ENCODE results near the gene AKAP1.

AKAP1 gene

DNA sequence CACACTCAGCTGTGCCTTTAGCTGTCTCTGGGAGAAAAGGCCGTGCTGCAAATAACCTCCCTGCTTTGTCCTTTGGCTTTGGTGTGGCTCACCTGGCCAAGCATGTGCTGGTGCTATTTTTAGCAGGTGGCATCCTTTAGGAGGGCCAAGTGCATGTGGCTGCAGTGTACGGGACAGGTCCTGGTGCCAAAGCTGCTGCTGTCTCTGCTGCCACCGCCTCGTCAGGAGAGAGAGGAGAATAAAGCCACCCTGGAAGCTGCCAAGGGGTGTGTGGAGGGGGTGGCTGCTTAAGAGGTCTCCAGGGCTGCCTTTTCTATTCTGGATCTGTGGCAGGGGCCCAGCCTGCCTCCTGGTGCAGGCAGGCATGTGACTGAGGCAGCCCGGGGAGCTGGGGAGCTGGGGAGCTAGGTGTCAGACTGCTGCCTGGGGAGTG, 6.2 kb downstream of the AKAP1 start:
- ChIA-PET POLR2A (ENCODE audit: low non-redundant PET) (no interaction called here), CTCF (interaction anchor here (0.7 kb wide), 1 partner anchor 131 kb away, joined by 3 read pairs; the partner anchor contains the start of gene COIL)
- DNase-seq (ENCODE audit: low spot score) = no peak
- peak overlapping the region; percentile 38 for H3K27ac ChIP-seq
- TF ChIP-seq, protein P1, sequence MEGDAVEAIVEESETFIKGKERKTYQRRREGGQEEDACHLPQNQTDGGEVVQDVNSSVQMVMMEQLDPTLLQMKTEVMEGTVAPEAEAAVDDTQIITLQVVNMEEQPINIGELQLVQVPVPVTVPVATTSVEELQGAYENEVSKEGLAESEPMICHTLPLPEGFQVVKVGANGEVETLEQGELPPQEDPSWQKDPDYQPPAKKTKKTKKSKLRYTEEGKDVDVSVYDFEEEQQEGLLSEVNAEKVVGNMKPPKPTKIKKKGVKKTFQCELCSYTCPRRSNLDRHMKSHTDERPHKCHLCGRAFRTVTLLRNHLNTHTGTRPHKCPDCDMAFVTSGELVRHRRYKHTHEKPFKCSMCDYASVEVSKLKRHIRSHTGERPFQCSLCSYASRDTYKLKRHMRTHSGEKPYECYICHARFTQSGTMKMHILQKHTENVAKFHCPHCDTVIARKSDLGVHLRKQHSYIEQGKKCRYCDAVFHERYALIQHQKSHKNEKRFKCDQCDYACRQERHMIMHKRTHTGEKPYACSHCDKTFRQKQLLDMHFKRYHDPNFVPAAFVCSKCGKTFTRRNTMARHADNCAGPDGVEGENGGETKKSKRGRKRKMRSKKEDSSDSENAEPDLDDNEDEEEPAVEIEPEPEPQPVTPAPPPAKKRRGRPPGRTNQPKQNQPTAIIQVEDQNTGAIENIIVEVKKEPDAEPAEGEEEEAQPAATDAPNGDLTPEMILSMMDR (conservative IDR thresholded peaks at IDR 0.05; ENCODE audit: low read depth) = no peak

DNA sequence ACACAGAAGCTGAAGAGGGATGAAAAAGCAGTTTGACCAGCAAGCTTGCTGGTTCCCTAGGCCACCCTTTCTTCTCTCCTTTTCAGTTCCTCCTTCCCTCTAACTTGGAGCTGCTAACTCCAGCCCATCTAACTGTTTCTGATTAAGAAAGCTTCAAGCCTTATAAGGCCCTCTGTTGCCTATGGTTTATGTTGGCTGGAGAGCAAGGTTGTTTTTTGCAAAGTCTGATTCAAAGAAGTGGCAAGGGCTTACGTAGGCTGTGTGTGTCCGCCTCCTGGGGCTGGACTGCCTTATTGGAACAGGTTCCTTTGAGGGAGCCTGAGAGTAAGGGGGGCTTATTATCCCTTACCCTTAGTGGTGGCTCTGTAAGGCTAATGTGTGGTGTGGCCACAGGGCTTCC, 7.1 kb downstream of the AKAP1 start:
- H3K27ac ChIP-seq = no peak overlapping the region
- CTCF ChIA-PET = interaction anchor here (0.6 to 0.7 kb wide), 2 partner anchors 691 to 753 kb away, joined by 3 read pairs; no protein-coding TSS in a partner anchor
- no peak for DNase-seq (ENCODE audit: low spot score)
- TF ChIP-seq, protein P1 (conservative IDR thresholded peaks at IDR 0.05; ENCODE audit: low read depth) = no peak
- POLR2A ChIA-PET (ENCODE audit: low non-redundant PET) = no interaction called here

DNA sequence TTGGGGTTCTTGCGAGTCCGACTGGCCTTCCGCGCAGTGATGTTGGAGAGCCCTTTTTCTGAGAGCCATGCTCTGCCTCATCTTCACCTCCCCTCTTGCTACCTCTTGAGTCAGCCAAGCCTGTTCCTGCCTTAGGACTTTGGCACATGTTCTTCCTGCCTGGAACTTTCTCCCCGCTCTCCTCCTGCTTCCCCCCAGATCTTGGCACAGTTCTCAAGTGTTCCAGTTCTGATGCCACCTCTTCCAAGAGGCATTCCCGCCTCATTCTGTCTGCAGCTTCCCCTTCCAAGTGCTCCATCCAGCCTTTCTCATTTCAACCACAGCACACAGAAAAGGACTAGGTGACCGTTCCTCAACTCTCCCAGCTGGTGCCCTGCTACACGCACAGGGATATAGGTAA, 7.7 kb downstream of the AKAP1 start:
- CTCF ChIA-PET = no interaction called here

DNA sequence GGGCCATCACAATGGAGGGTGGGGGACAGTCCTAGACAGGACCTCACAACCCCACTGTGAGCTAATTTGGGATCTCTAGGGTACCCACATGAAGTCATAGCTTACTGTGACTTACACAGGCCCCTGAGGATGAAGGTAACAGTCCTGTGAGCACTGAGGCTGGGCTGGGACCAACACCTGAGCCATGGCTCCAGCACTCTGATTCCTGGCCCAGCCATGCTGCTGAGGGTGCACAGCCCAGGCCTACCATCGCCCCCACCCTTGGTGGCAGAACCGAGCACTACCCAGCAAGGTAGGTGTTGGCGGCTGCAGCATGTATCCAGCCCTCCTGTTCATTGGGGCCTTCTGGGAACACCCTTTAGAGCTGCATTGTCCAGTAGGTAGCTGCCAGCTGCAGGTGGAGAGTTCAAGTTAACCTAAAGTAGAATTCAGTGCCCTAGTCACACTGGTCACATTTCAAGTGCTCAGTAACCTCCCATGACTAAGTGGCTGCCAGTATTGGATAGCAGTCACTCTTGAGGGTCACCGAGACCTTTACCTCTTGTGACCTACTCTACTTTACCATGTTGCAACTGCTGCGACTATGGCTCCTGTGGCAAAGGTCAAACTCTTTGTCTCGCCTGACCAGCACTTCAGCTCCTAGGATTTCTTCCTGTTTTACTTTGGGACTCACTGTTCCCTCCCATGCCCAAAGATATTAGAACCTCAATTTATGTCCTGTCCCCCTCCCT, 11.6 kb downstream of the AKAP1 start:
- CTCF ChIA-PET = no interaction called here
- H3K27ac ChIP-seq = no peak overlapping the region; the same call in 1 of the 2 replicates
- POLR2A ChIA-PET (ENCODE audit: low non-redundant PET) = interaction anchor here (0.6 kb wide), 1 partner anchor 11 kb away, joined by 3 read pairs; no protein-coding TSS in a partner anchor
- DNase-seq (ENCODE audit: low spot score) = no peak
- TF ChIP-seq, protein P1 (conservative IDR thresholded peaks at IDR 0.05; ENCODE audit: low read depth) = no peak

More for the DNA sequence above, 7.7 kb downstream of the AKAP1 start:
- DNase-seq (ENCODE audit: low spot score) = no peak
- no peak overlapping the region for H3K27ac ChIP-seq
- POLR2A ChIA-PET (ENCODE audit: low non-redundant PET) = no interaction called here
- TF ChIP-seq, protein P1 (conservative IDR thresholded peaks at IDR 0.05; ENCODE audit: low read depth) = no peak

DNA sequence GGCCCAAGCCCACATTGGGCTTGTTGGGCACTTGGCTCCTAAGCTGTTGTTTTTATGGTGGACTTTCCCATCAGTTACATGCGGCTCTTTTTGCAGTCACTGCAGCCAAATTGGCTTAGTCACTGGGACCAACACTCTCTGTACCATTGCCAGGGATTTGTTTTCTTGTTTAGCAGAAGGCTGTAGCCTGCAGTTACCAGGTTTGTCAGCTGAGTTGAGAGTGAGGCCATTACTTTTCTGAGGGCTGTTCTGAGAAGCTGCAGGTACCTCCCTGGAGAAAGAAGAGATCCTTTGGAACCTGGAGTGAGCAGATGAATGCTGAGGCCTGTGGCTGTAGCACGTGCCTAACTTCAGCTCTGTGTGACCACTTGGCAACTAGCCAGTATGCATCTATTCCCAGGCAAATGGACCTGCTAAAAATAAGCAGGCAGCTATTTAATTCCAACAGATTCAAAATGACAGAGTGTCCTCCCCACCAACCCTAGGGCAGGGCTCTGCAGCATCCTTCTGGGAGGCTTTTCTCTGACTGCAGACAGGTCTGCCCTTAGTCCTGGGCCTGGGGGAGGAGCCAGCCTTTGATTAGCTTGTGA, 12.9 kb downstream of the AKAP1 start:
- POLR2A ChIA-PET (ENCODE audit: low non-redundant PET) = no interaction called here
- CTCF ChIA-PET = interaction anchor here (0.7 to 1.0 kb wide), 2 partner anchors 32 to 138 kb away, joined by 4 to 5 read pairs; partner anchors contain the start of gene COIL
- H3K27ac ChIP-seq = peak overlapping the region; percentile 26

DNA sequence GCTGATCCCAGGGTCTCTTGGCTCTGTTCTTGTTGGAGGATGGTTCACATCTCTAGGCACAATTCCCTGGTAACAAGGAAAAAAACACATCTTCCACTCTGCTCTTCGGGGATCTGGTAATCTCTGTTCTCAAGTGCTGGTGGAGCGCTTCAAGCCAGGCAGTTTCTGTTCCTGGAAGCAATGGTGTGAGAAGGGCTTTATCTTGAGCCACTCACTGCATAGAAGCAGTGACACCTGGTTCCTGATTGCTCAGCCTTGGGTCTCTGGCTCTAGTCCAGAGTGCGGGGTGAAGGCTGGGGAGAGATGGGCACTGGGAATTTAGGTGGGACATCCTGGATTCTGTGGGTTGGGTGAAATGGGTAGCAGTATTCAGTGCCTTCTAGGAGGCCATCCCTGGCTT, 14.1 kb downstream of the AKAP1 start:
- TF ChIP-seq, protein P1 (conservative IDR thresholded peaks at IDR 0.05; ENCODE audit: low read depth) = no peak
- no peak overlapping the region for H3K27ac ChIP-seq
- ChIA-PET POLR2A (ENCODE audit: low non-redundant PET) (no interaction called here), CTCF (no interaction called here)
- DNase-seq (ENCODE audit: low spot score) = no peak

More for the DNA sequence above, 12.9 kb downstream of the AKAP1 start:
- DNase-seq (ENCODE audit: low spot score) = no peak
- TF ChIP-seq, protein P1 (conservative IDR thresholded peaks at IDR 0.05; ENCODE audit: low read depth) = no peak
